K562 (cell line): ENCODE data around the gene PIK3CD. TPM values are rescaled to one million over a fixed set of nuclear protein-coding genes. Genes with fewer than 3 reads are reported as not detected.
A peak's percentile ranks its signal among the peaks of the same experiment; 100 is the strongest.
"Not testable (repeated sequence)": the region's sequence is repeated elsewhere in the genome, so short reads cannot be mapped to it uniquely, and the experiment has no call there.

Experiments used
- ATAC-seq: fragments of 200-7000 bp; cut with Tn5 transposase; 3 replicates; pipeline ENCODE4 v1.9.1; 2020; ENCODE audit warnings: moderate library complexity
- BruUV-seq: library from RNA; stranded (reverse); fragments of 400-500 nt; replicated peaks from 2 replicates; lab custom pipeline; 2021; lab: Mats Ljungman, UMichigan
- CTCF ChIA-PET: fragments of 300-600 bp; formaldehyde crosslinking; extraction: SDS; loops from one replicate; lab custom pipeline; 2021; ENCODE audit warnings: low intra/inter-chr PET ratio; lab: Yijun Ruan, JAX
- POLR2A ChIA-PET: fragments of 300-600, 350-650 bp; sonication (Branson Sonifier 250); formaldehyde crosslinking; extraction: SDS; loops from one replicate; lab custom pipeline; 2021; ENCODE audit warnings: antibody characterized with exemption, inconsistent platforms; lab: Yijun Ruan, JAX
- DNase-seq, 4 experiments: peaks; one replicate each; pipeline versions ENCODE4 v3.0.0 to v3.0.0-alpha.2; 2011 to 2018; ENCODE audit warnings: low spot score in 3 of 4, mixed read lengths in 3 of 4; ENCODE audit errors: extremely low read depth in 1 of 4
- FAIRE-seq: peaks from 2 replicates; lab custom pipeline; 2011; peaks lifted over from hg19 to GRCh38; lab: Jason Lieb, UNC
- H2AFZ ChIP-seq: 2 replicates; pipeline ENCODE4 v1.6.0; 2011; ENCODE audit warnings: low read depth, low read length, control low read depth, inconsistent platforms
- H3K27ac ChIP-seq: fragments of 200-600 bp; 3 replicates; pipeline ENCODE4 v1.8.0; 2011; ENCODE audit warnings: low read depth, mild to moderate bottlenecking, control low read depth, inconsistent platforms, low read length, moderate library complexity, mixed read lengths; ENCODE audit errors: extremely low read depth
- H3K27me3 ChIP-seq, 2 experiments: fragments of 300-600 bp in 1 of 2; 2 replicates in 1 of 2; 3 replicates in 1 of 2; pipeline versions ENCODE4 v1.6.0 to v1.8.0; 2011; ENCODE audit warnings: inconsistent platforms in 2 of 2, low read length in 2 of 2, mild to moderate bottlenecking in 1 of 2, mixed read lengths in 1 of 2, moderate library complexity in 1 of 2; ENCODE audit not compliant: control insufficient read depth in 2 of 2, insufficient read depth in 2 of 2
- H3K36me3 ChIP-seq: fragments of 300-600 bp; 3 replicates; pipeline ENCODE4 v1.8.0; 2011; ENCODE audit warnings: mild to moderate bottlenecking, low read length, inconsistent platforms; ENCODE audit not compliant: control insufficient read depth, insufficient read depth
- H3K4me1 ChIP-seq, 2 experiments: fragments of 200-600 bp in 1 of 2; replicated peaks in 1 of 2; 2 replicates in 1 of 2; 3 replicates in 1 of 2; pipeline versions ENCODE4 v1.5.1 to v1.8.0; 2011; ENCODE audit warnings: inconsistent platforms in 2 of 2, low read length in 2 of 2, mild to moderate bottlenecking in 1 of 2, mixed read lengths in 1 of 2, moderate library complexity in 1 of 2; ENCODE audit not compliant: control insufficient read depth in 2 of 2, insufficient read depth in 2 of 2
- H3K4me2 ChIP-seq: 2 replicates; pipeline ENCODE4 v1.6.1; 2011; ENCODE audit warnings: low read length, control low read depth, inconsistent platforms, mixed read lengths; ENCODE audit not compliant: insufficient read depth
- H3K4me3 ChIP-seq: fragments of 200-600 bp; sonication (generic), shearing (Covaris generic); 2 replicates; pipeline ENCODE4 v1.5.1; 2016; ENCODE audit warnings: control low read depth, inconsistent platforms
- H3K79me2 ChIP-seq: fragments of 200-600 bp; 3 replicates; pipeline ENCODE4 v1.8.0; 2011; ENCODE audit warnings: low read length, inconsistent platforms; ENCODE audit not compliant: control insufficient read depth, insufficient read depth
- H3K9ac ChIP-seq, 2 experiments: 2 replicates each; pipeline versions ENCODE4 v1.6.0 to v1.6.1; 2011; ENCODE audit warnings: low read depth in 2 of 2, low read length in 2 of 2, control low read depth in 1 of 2, inconsistent platforms in 1 of 2, mild to moderate bottlenecking in 1 of 2, mixed read lengths in 1 of 2; ENCODE audit not compliant: insufficient read depth in 1 of 2
- H3K9me1 ChIP-seq: one replicate; pipeline ENCODE4 v1.6.0; 2011; ENCODE audit warnings: inconsistent platforms, mild to moderate bottlenecking, low read length, moderate library complexity; ENCODE audit not compliant: control insufficient read depth, insufficient read depth
- H3K9me3 ChIP-seq: replicated peaks from 2 replicates; pipeline ENCODE4 v1.5.1; 2011; ENCODE audit warnings: low read depth, low read length, inconsistent platforms; ENCODE audit not compliant: control insufficient read depth, insufficient read depth
- H4K20me1 ChIP-seq: replicated peaks from 2 replicates; pipeline ENCODE4 v1.6.1; 2011; ENCODE audit warnings: low read length, inconsistent platforms, mixed read lengths; ENCODE audit not compliant: control insufficient read depth, insufficient read depth
- BCOR ChIP-seq: fragments of 450-650 bp; IDR thresholded peaks from 2 replicates; pipeline ENCODE4 v1.6.1; 2016
- CBFB ChIP-seq: sonication (generic); formaldehyde crosslinking; IDR thresholded peaks from 2 replicates; pipeline ENCODE4 v1.4.0; 2020; ENCODE audit warnings: mild to moderate bottlenecking, missing genetic modification reagents
- CEBPG ChIP-seq, 3 experiments: fragments of 200-800 bp in 1 of 3; sonication (Bioruptor generic) in 1 of 3; sonication (generic) in 1 of 3; formaldehyde crosslinking in 1 of 3; IDR thresholded peaks in 2 of 3; conservative IDR thresholded peaks in 1 of 3; 2 replicates each; pipeline versions ENCODE4 v1.6.1 to v1.8.0; 2016 to 2022; ENCODE audit warnings: missing compliant biosample characterization in 2 of 3, missing genetic modification characterization in 2 of 3, mild to moderate bottlenecking in 1 of 3, missing genetic modification reagents in 1 of 3
- TEAD4 ChIP-seq, 2 experiments: sonication (generic) in 1 of 2; formaldehyde crosslinking in 1 of 2; IDR thresholded peaks; 2 replicates each; pipeline versions ENCODE4 v1.6.1 to v1.8.0; 2012 to 2022; ENCODE audit warnings: borderline replicate concordance in 1 of 2, inconsistent platforms in 1 of 2, low read length in 1 of 2, mild to moderate bottlenecking in 1 of 2, missing genetic modification reagents in 1 of 2
- ZNF121 ChIP-seq: sonication (generic); formaldehyde crosslinking; conservative IDR thresholded peaks from 2 replicates; pipeline ENCODE4 v1.8.0; 2022; ENCODE audit warnings: missing genetic modification reagents
- ZNF512 ChIP-seq: IDR thresholded peaks from 2 replicates; pipeline ENCODE4 v1.6.1; 2016; ENCODE audit warnings: missing genetic modification characterization, missing compliant biosample characterization
- WGBS: fragments of 100-300 bp; shearing (Covaris generic); methylation state at CpG from one replicate; pipeline ENCODE4 v1.1.6; 2016; ENCODE audit warnings: low coverage, mixed read lengths; ENCODE audit not compliant: insufficient coverage; ENCODE audit errors: missing lambda C conversion rate; 5-methylcytosine and 5-hydroxymethylcytosine counted together
- in situ Hi-C: fragments of 300-500 bp; cut with MboI; formaldehyde crosslinking; loops from 4 replicates; pipeline ENCODE4 v1.15.0; 2018; ENCODE audit warnings: inconsistent platforms, mixed read lengths
- intact Hi-C: fragments of 100-400 bp; cut with micrococcal nuclease; formaldehyde crosslinking; loops from 2 replicates; pipeline ENCODE4 v1.14.2; 2022
- polyA plus RNA-seq, 8 experiments: library from polyadenylated mRNA; depleted of rRNA in 4 of 8; stranded (reverse) in 5 of 8; unstranded in 3 of 8; fragments of >200 nt; fragmentation: Nextera tagmentation in 2 of 8; fragmentation: Illumina TruSeq in 1 of 8; extraction: Ambion mirVana in 2 of 8; extraction: Trizol in 1 of 8; gene quantifications; 2 replicates each; pipeline versions ENCODE4 v1.2.1 to v1.2.3, GENCODE V29; 2011 to 2014; ENCODE audit warnings: inconsistent platforms in 1 of 8, missing spikeins in 1 of 8
- total RNA-seq, 7 experiments: library from RNA; depleted of rRNA in 6 of 7; stranded (reverse); fragments of >200 nt in 6 of 7; fragmentation: Illumina TruSeq in 2 of 7; extraction: Trizol in 2 of 7; gene quantifications; 2 replicates each; pipeline versions ENCODE4 v1.2.1 to v1.2.3, GENCODE V29; 2011 to 2021; ENCODE audit warnings: low replicate concordance in 1 of 7

PIK3CD gene
- total and polyA plus RNA-seq, 9 of the 15 experiments (the other 6 are each of a cell fraction or from before 2014, with no cell fraction given), result 1.8 to 20.8 (median 7.2) TPM

DNA sequence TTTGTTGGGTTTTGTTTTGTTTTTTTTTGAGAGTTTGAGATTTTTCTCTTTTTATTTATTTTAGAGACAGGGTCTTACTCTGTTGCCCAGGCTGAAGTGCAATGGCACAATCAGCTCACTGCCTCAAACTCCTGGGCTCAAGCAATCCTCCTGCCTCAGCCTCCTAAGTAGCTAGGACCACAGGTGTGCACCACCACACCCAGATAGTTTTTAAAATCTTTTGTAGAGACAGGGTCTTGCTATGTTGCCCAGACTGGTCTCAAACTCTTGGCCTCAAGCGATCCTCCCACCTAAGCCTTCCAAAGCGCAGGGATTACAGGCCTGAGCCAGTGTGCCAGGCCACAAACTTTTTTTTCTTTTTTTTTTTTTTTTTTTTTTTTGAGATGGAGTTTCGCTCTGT, 26.5 kb upstream of the PIK3CD start:
- Histone ChIP-seq H3K4me1 (peaks cover 16 to 36% of the 10 kb centered on the region in 2 experiments; a peak in 4 of 5 replicates), H3K27me3 (peaks cover under 1 to 15% of the 10 kb centered on the region in 2 experiments; a peak in 4 of 5 replicates)
- TF ChIP-seq ZNF121 (CRISPR knock-in tag) (peak; percentile 88), BCOR (peak; percentile 28; the same call in 1 of the 2 replicates)
- H3K27ac ChIP-seq, H4K20me1 ChIP-seq, BruUV-seq, FAIRE-seq, H2AFZ ChIP-seq, CTCF ChIA-PET, H3K79me2 ChIP-seq, DNase-seq, H3K9me1 ChIP-seq, H3K36me3 ChIP-seq, H3K9me3 ChIP-seq, ATAC-seq, H3K9ac ChIP-seq, H3K4me2 ChIP-seq, H3K4me3 ChIP-seq: not testable (repeated sequence)
- in situ Hi-C loops, result loop anchor here (5.0 kb wide), 1 partner anchor 242 kb away; no protein-coding TSS in a partner anchor
- WGBS, result 50% methylated on average over 2 of the region's 3 CpGs
- intact Hi-C loops, result loop anchor here (5.0 kb wide), 1 partner anchor 62 kb away; no protein-coding TSS in a partner anchor
- POLR2A ChIA-PET, result interaction anchor here (1.1 kb wide), 1 partner anchor 20 kb away, joined by 3 read pairs; no protein-coding TSS in a partner anchor

- Histone ChIP-seq H3K9ac (peak overlapping the region in 1 of 2 experiments; percentile 88; a peak in 2 of 4 replicates), H3K36me3 (no peaks in the 10 kb centered on the region), H3K27ac (no peak overlapping the region), H3K9me3 (no peaks in the 10 kb centered on the region), H3K4me3 (peak overlapping the region; percentile 33; the same call in 1 of the 2 replicates), H4K20me1 (no peaks in the 10 kb centered on the region), H3K4me2 (peak overlapping the region; percentile 78; the same call in 1 of the 2 replicates), H3K9me1 (no peaks in the 10 kb centered on the region), H3K27me3 (peaks cover 0 to 9% of the 10 kb centered on the region in 2 experiments; a peak in 3 of 5 replicates), H3K4me1 (peaks cover 17 to 38% of the 10 kb centered on the region in 2 experiments; a peak in 4 of 5 replicates), H2AFZ (peak overlapping the region; percentile 88), H3K79me2 (no peaks in the 10 kb centered on the region)
- no TSS peak for BruUV-seq
- ChIA-PET CTCF (interaction anchor here (0.6 to 3.6 kb wide), 12 partner anchors 15 to 801 kb away, joined by 3 to 66 read pairs (median 5); no protein-coding TSS in a partner anchor), POLR2A (no interaction called here)
- intact Hi-C loops, result loop anchor here (5.0 kb wide), 1 partner anchor 61 kb away; no protein-coding TSS in a partner anchor
- in situ Hi-C loops, result loop anchor here (5.0 kb wide), 1 partner anchor 241 kb away; no protein-coding TSS in a partner anchor
- FAIRE-seq (no peak), DNase-seq (no peak), ATAC-seq (no peak)
- 7% methylated on average over 9 of the region's 9 CpGs for WGBS
- TF ChIP-seq ZNF512 (tag) (no peak), CEBPG (CRISPR knock-in tag; IDR thresholded peaks at IDR 0.05) (0 out of 2 replicates have a peak, but pooled peaks have one; percentile 10), CEBPG (tag; conservative IDR thresholded peaks at IDR 0.05 in 1 of 2, IDR thresholded peaks at IDR 0.05 in 1 of 2) (no peak), CBFB (CRISPR knock-in tag) (0 out of 2 replicates have a peak, but pooled peaks have one; percentile 56), TEAD4 (IDR thresholded peaks at IDR 0.05; ENCODE audit: low read length) (no peak), TEAD4 (CRISPR knock-in tag; IDR thresholded peaks at IDR 0.05; ENCODE audit: borderline replicate concordance) (0 out of 2 replicates have a peak, but pooled peaks have one; percentile 48)
Observed at GRCh38 chr1:9626201-9626608, 25.3 kb upstream of the PIK3CD start.
